K562 (cell line): Measurements from ENCODE around the gene SPATA21. TPM values are rescaled to one million over a fixed set of nuclear protein-coding genes. Genes with fewer than 3 reads are reported as not detected.
A peak's percentile ranks its signal among the peaks of the same experiment; 100 is the strongest.

Source experiments
- ATAC-seq: fragments of 200-7000 bp; cut with Tn5 transposase; 3 replicates; pipeline ENCODE4 v1.9.1; 2020; ENCODE audit warnings: moderate library complexity
- BruUV-seq: library from RNA; stranded (reverse); fragments of 400-500 nt; replicated peaks from 2 replicates; lab custom pipeline; 2021; lab: Mats Ljungman, UMichigan
- CTCF ChIA-PET: fragments of 300-600 bp; formaldehyde crosslinking; extraction: SDS; loops from one replicate; lab custom pipeline; 2021; ENCODE audit warnings: low intra/inter-chr PET ratio; lab: Yijun Ruan, JAX
- POLR2A ChIA-PET: fragments of 300-600, 350-650 bp; sonication (Branson Sonifier 250); formaldehyde crosslinking; extraction: SDS; loops from one replicate; lab custom pipeline; 2021; ENCODE audit warnings: antibody characterized with exemption, inconsistent platforms; lab: Yijun Ruan, JAX
- DNase-seq, 4 experiments: peaks; one replicate each; pipeline versions ENCODE4 v3.0.0 to v3.0.0-alpha.2; 2011 to 2018; ENCODE audit warnings: low spot score in 3 of 4, mixed read lengths in 3 of 4; ENCODE audit errors: extremely low read depth in 1 of 4
- FAIRE-seq: peaks from 2 replicates; lab custom pipeline; 2011; peaks lifted over from hg19 to GRCh38; lab: Jason Lieb, UNC
- H2AFZ ChIP-seq: 2 replicates; pipeline ENCODE4 v1.6.0; 2011; ENCODE audit warnings: low read depth, low read length, control low read depth, inconsistent platforms
- H3K27ac ChIP-seq: fragments of 200-600 bp; 3 replicates; pipeline ENCODE4 v1.8.0; 2011; ENCODE audit warnings: low read depth, mild to moderate bottlenecking, control low read depth, inconsistent platforms, low read length, moderate library complexity, mixed read lengths; ENCODE audit errors: extremely low read depth
- H3K27me3 ChIP-seq, 2 experiments: fragments of 300-600 bp in 1 of 2; 2 replicates in 1 of 2; 3 replicates in 1 of 2; pipeline versions ENCODE4 v1.6.0 to v1.8.0; 2011; ENCODE audit warnings: inconsistent platforms in 2 of 2, low read length in 2 of 2, mild to moderate bottlenecking in 1 of 2, mixed read lengths in 1 of 2, moderate library complexity in 1 of 2; ENCODE audit not compliant: control insufficient read depth in 2 of 2, insufficient read depth in 2 of 2
- H3K36me3 ChIP-seq: fragments of 300-600 bp; 3 replicates; pipeline ENCODE4 v1.8.0; 2011; ENCODE audit warnings: mild to moderate bottlenecking, low read length, inconsistent platforms; ENCODE audit not compliant: control insufficient read depth, insufficient read depth
- H3K4me1 ChIP-seq, 2 experiments: fragments of 200-600 bp in 1 of 2; replicated peaks in 1 of 2; 2 replicates in 1 of 2; 3 replicates in 1 of 2; pipeline versions ENCODE4 v1.5.1 to v1.8.0; 2011; ENCODE audit warnings: inconsistent platforms in 2 of 2, low read length in 2 of 2, mild to moderate bottlenecking in 1 of 2, mixed read lengths in 1 of 2, moderate library complexity in 1 of 2; ENCODE audit not compliant: control insufficient read depth in 2 of 2, insufficient read depth in 2 of 2
- H3K4me2 ChIP-seq: 2 replicates; pipeline ENCODE4 v1.6.1; 2011; ENCODE audit warnings: low read length, control low read depth, inconsistent platforms, mixed read lengths; ENCODE audit not compliant: insufficient read depth
- H3K4me3 ChIP-seq: fragments of 200-600 bp; sonication (generic), shearing (Covaris generic); 2 replicates; pipeline ENCODE4 v1.5.1; 2016; ENCODE audit warnings: control low read depth, inconsistent platforms
- H3K79me2 ChIP-seq: fragments of 200-600 bp; 3 replicates; pipeline ENCODE4 v1.8.0; 2011; ENCODE audit warnings: low read length, inconsistent platforms; ENCODE audit not compliant: control insufficient read depth, insufficient read depth
- H3K9ac ChIP-seq, 2 experiments: 2 replicates each; pipeline versions ENCODE4 v1.6.0 to v1.6.1; 2011; ENCODE audit warnings: low read depth in 2 of 2, low read length in 2 of 2, control low read depth in 1 of 2, inconsistent platforms in 1 of 2, mild to moderate bottlenecking in 1 of 2, mixed read lengths in 1 of 2; ENCODE audit not compliant: insufficient read depth in 1 of 2
- H3K9me1 ChIP-seq: one replicate; pipeline ENCODE4 v1.6.0; 2011; ENCODE audit warnings: inconsistent platforms, mild to moderate bottlenecking, low read length, moderate library complexity; ENCODE audit not compliant: control insufficient read depth, insufficient read depth
- H3K9me3 ChIP-seq: replicated peaks from 2 replicates; pipeline ENCODE4 v1.5.1; 2011; ENCODE audit warnings: low read depth, low read length, inconsistent platforms; ENCODE audit not compliant: control insufficient read depth, insufficient read depth
- H4K20me1 ChIP-seq: replicated peaks from 2 replicates; pipeline ENCODE4 v1.6.1; 2011; ENCODE audit warnings: low read length, inconsistent platforms, mixed read lengths; ENCODE audit not compliant: control insufficient read depth, insufficient read depth
- ARNT ChIP-seq, 2 experiments: fragments of 450-650 bp; IDR thresholded peaks; 2 replicates each; pipeline ENCODE4 v1.6.1; 2016; ENCODE audit warnings: mild to moderate bottlenecking in 1 of 2
- CBX1 ChIP-seq: sonication (generic); IDR thresholded peaks from 2 replicates; pipeline ENCODE4 v1.6.1; 2016; ENCODE audit warnings: antibody characterized with exemption, low read depth, mild to moderate bottlenecking
- CHAMP1 ChIP-seq: fragments of 450-650 bp; IDR thresholded peaks from 2 replicates; pipeline ENCODE4 v1.6.1; 2016; ENCODE audit warnings: mild to moderate bottlenecking
- CHD2 ChIP-seq: IDR thresholded peaks from 2 replicates; pipeline ENCODE4 v1.6.1; 2011; ENCODE audit warnings: low read depth, low read length
- CLOCK ChIP-seq: fragments of 250-450 bp; sonication (Bioruptor Pico); IDR thresholded peaks from 2 replicates; pipeline ENCODE4 v1.4.0; 2020; ENCODE audit warnings: mild to moderate bottlenecking, moderate library complexity, borderline replicate concordance
- ELF2 ChIP-seq: fragments of 250-450 bp; sonication (Bioruptor Pico); IDR thresholded peaks from 2 replicates; pipeline ENCODE4 v1.5.0; 2021; ENCODE audit warnings: mild to moderate bottlenecking
- HNRNPK ChIP-seq: fragments of 200-400 bp; formaldehyde crosslinking; IDR thresholded peaks from one replicate; pipeline ENCODE4 v1.6.1; 2018; ENCODE audit warnings: mild to moderate bottlenecking, low read depth, low read length; ENCODE audit not compliant: poor library complexity, severe bottlenecking
- PHF20 ChIP-seq: fragments of 450-650 bp; IDR thresholded peaks from 2 replicates; pipeline ENCODE4 v1.6.1; 2018; ENCODE audit not compliant: partially characterized antibody
- TSHZ1 ChIP-seq: fragments of 250-450 bp; sonication (Bioruptor Pico); IDR thresholded peaks from 2 replicates; pipeline ENCODE4 v1.4.0; 2020; ENCODE audit warnings: mild to moderate bottlenecking, moderate library complexity
- ZNF175 ChIP-seq: fragments of 200-800 bp; sonication (Bioruptor generic); IDR thresholded peaks from 2 replicates; pipeline ENCODE4 v1.6.1; 2016; ENCODE audit warnings: low read depth, mild to moderate bottlenecking, missing genetic modification characterization, missing compliant biosample characterization
- ZNF197 ChIP-seq: fragments of 200-800 bp; sonication (Bioruptor generic); IDR thresholded peaks from 2 replicates; pipeline ENCODE4 v1.6.1; 2016; ENCODE audit warnings: low read depth, missing genetic modification characterization, missing compliant biosample characterization
- ZNF282 ChIP-seq: sonication (generic); formaldehyde crosslinking; IDR thresholded peaks from 2 replicates; pipeline ENCODE4 v1.8.1; 2023; ENCODE audit warnings: missing genetic modification reagents
- WGBS: fragments of 100-300 bp; shearing (Covaris generic); methylation state at CpG from one replicate; pipeline ENCODE4 v1.1.6; 2016; ENCODE audit warnings: low coverage, mixed read lengths; ENCODE audit not compliant: insufficient coverage; ENCODE audit errors: missing lambda C conversion rate; 5-methylcytosine and 5-hydroxymethylcytosine counted together
- in situ Hi-C: fragments of 300-500 bp; cut with MboI; formaldehyde crosslinking; loops from 4 replicates; pipeline ENCODE4 v1.15.0; 2018; ENCODE audit warnings: inconsistent platforms, mixed read lengths
- intact Hi-C: fragments of 100-400 bp; cut with micrococcal nuclease; formaldehyde crosslinking; loops from 2 replicates; pipeline ENCODE4 v1.14.2; 2022
- polyA plus RNA-seq, 8 experiments: library from polyadenylated mRNA; depleted of rRNA in 4 of 8; stranded (reverse) in 5 of 8; unstranded in 3 of 8; fragments of >200 nt; fragmentation: Nextera tagmentation in 2 of 8; fragmentation: Illumina TruSeq in 1 of 8; extraction: Ambion mirVana in 2 of 8; extraction: Trizol in 1 of 8; gene quantifications; 2 replicates each; pipeline versions ENCODE4 v1.2.1 to v1.2.3, GENCODE V29; 2011 to 2014; ENCODE audit warnings: inconsistent platforms in 1 of 8, missing spikeins in 1 of 8
- total RNA-seq, 7 experiments: library from RNA; depleted of rRNA in 6 of 7; stranded (reverse); fragments of >200 nt in 6 of 7; fragmentation: Illumina TruSeq in 2 of 7; extraction: Trizol in 2 of 7; gene quantifications; 2 replicates each; pipeline versions ENCODE4 v1.2.1 to v1.2.3, GENCODE V29; 2011 to 2021; ENCODE audit warnings: low replicate concordance in 1 of 7
- TF ChIP-seq, protein P1 (sequence below): fragments of 450-650 bp; IDR thresholded peaks from 2 replicates; pipeline ENCODE4 v1.6.1; 2018; ENCODE audit warnings: mild to moderate bottlenecking, low read depth; ENCODE audit not compliant: partially characterized antibody

SPATA21 gene
- total and polyA plus RNA-seq, 9 of the 15 experiments (the other 6 are each of a cell fraction or from before 2014, with no cell fraction given): 0.10 to 0.36 (median 0.13) TPM; not detected in 3

DNA sequence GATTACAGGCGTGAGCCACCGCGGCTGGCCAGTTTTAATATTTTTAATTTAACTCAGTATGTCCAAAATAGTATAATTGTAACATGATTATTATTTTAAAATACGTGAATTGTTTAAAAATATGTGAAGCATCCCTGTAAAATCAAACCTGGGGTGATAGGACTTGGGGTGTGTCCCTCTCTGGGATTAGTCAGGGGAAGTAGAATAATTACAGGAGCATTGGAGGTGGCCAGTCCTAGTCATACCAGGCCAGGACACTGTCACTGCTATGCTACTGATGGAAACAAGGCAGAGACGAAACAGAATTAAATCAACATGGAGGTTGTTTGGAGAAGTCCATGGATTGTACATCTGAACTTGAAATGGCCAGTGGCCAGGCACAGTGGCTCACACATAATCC, 53.3 kb downstream of the SPATA21 start:
- CTCF ChIA-PET: no interaction called here

More for the DNA sequence above, 53.3 kb downstream of the SPATA21 start:
- Histone ChIP-seq H3K9ac (no peak overlapping the region), H3K4me3 (no peak overlapping the region), H3K27me3 (no peaks in the 10 kb centered on the region), H3K36me3 (peaks cover 30% of the 10 kb centered on the region), H3K4me1 (peaks cover 4 to 14% of the 10 kb centered on the region in 2 experiments; a peak in 3 of 5 replicates), H4K20me1 (peaks cover 47% of the 10 kb centered on the region), H3K79me2 (peaks cover 98% of the 10 kb centered on the region), H3K4me2 (no peak overlapping the region), H3K9me1 (no peaks in the 10 kb centered on the region), H3K27ac (no peak overlapping the region), H2AFZ (no peak overlapping the region), H3K9me3 (no peaks in the 10 kb centered on the region)
- TF ChIP-seq, protein P1, sequence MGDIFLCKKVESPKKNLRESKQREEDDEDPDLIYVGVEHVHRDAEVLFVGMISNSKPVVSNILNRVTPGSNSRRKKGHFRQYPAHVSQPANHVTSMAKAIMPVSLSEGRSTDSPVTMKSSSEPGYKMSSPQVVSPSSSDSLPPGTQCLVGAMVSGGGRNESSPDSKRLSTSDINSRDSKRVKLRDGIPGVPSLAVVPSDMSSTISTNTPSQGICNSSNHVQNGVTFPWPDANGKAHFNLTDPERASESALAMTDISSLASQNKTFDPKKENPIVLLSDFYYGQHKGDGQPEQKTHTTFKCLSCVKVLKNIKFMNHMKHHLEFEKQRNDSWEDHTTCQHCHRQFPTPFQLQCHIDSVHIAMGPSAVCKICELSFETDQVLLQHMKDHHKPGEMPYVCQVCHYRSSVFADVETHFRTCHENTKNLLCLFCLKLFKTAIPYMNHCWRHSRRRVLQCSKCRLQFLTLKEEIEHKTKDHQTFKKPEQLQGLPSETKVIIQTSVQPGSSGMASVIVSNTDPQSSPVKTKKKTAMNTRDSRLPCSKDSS: no peak
- TF ChIP-seq ZNF197 (CRISPR knock-in tag) (no peak), ELF2 (CRISPR knock-in tag) (no peak), CLOCK (CRISPR knock-in tag) (no peak), CHAMP1 (no peak), TSHZ1 (CRISPR knock-in tag) (no peak), CHD2 (no peak), PHF20 (no peak), ARNT (IDR thresholded peaks at IDR 0.05) (no peak), ZNF282 (CRISPR knock-in tag) (no peak), HNRNPK (no peak), CBX1 (no peak), ZNF175 (CRISPR knock-in tag) (no peak)
- in situ Hi-C loops: no loop called here
- intact Hi-C loops: no loop called here
- 92% methylated on average over 5 of the region's 5 CpGs for WGBS
- POLR2A ChIA-PET: no interaction called here
- DNase-seq: no peak
- BruUV-seq: no TSS peak
- no peak for ATAC-seq
- FAIRE-seq: peak; percentile 52
